GM10266 (cell line): ENCODE results near the gene FAM236B.
"Not testable (repeated sequence)": the region's sequence is repeated elsewhere in the genome, so short reads cannot be mapped to it uniquely, and the experiment has no call there.

Source experiments
- DNase-seq: peaks from one replicate; pipeline ENCODE4 v3.0.0; 2012; ENCODE audit errors: extremely low spot score
- TF ChIP-seq, protein P1 (sequence below): IDR thresholded peaks from 2 replicates; pipeline ENCODE4 v1.5.1; 2012; ENCODE audit warnings: mild to moderate bottlenecking, low read depth; ENCODE audit not compliant: control insufficient read depth, insufficient read depth; ENCODE audit errors: missing control alignments

The FAM236B gene

DNA sequence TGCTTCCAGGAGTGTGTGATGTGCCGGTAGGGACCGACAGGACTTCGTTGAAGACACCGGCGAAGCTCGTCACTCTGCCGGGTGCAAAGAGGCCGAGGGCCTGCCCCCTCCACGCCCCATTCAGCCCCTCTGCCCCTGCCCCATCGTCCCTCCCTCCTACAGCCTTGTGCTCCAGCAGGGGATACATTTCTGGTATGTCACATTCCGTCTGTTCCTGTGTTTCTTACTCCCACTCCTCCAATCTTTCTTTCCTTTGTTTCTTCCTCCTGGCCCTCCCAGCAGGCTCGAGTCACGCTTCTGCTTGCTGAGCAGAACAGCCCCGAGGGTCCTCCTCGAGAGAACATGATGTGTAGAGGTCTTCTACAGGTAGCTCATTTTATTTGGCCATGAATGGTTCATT is at the start of gene FAM236B:
Gene FAM236B, minus strand, starts transcription at position 101 of the 400 bp plus-strand sequence. Its CDS starts 100 bp downstream, at position 1.
- not testable (repeated sequence) for DNase-seq

DNA sequence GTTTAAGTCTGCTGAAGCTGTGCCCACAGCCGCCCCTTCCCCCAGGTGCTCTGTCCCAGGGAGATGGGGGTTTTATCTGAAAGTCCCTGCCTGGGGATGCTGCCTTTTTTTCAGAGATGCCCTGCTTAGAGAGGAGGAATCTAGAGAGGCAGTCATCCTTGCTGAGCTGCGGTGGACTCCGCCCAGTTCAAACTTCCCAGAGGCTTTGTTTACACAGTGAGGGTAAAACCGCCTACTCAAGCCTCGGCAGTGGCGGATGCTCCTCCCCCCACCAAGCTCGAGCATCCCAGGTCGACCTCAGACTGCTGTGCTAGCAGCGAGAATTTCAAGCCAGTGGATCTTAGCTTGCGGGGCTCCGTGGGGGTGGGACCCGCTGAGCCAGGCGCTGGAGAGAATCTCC is 48.2 kb upstream of the FAM236B start:
- DNase-seq = not testable (repeated sequence)

DNA sequence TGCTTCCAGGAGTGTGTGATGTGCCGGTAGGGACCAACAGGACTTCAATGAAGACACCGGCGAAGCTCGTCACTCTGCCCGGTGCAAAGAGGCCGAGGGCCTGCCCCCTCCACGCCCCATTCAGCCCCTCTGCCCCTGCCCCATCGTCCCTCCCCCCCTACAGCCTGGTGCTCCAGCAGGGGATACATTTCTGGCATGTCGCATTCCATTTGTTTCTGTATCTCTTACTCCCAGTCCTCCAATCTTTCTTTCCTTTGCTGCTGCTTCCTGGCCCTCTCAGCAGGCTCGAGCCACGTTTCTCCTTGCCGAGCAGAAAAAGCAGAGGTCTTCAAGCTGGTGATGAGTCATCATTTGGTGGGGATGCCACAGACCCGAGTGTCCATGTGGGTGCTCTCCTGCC is 25.6 kb upstream of the FAM236B start, which contains the start of gene FAM236D:
Gene FAM236D, minus strand, starts transcription at position 101 of the 400 bp plus-strand sequence. Its CDS starts 100 bp downstream, at position 1.
- not testable (repeated sequence) for DNase-seq

DNA sequence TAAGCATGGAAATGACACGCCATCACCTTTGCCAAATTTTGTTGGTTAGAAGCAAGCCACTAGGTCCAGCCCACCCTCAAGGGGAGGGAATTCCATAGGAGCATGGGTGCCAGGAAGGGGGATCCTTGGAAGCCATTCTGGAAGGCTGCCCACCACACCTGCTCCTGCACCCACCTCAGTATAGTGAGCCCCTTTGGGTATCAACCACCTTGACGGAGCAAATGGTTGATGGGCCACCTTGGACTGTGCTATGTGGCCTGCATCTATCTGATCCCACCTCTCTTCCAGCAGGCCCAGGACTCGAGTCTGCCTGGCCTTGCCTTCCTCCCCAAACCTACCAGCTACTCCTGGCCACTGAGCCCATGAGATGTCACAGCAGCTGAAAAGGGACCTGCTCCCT is 7.9 kb upstream of the FAM236B start:
- DNase-seq = not testable (repeated sequence)

DNA sequence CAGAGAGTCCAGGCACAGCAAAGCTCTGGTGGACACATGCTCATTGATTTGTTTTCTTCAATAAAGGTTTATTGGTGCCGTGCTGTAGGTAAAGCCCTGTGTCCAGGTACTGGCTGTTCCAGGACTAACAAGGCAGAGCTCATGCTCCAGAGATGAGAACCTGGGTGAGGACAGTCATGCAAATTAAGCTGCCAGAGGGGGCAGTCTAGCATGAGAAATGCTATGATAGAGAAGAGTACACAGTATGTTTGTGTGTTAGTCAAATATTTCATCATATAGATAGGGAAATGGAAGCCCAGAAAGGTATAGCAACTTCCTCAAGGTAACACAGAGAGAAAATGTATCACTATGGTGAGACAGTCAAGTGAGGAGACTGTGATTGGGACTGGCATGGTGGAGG is 5.7 kb upstream of the FAM236B start:
- not testable (repeated sequence) for DNase-seq

DNA sequence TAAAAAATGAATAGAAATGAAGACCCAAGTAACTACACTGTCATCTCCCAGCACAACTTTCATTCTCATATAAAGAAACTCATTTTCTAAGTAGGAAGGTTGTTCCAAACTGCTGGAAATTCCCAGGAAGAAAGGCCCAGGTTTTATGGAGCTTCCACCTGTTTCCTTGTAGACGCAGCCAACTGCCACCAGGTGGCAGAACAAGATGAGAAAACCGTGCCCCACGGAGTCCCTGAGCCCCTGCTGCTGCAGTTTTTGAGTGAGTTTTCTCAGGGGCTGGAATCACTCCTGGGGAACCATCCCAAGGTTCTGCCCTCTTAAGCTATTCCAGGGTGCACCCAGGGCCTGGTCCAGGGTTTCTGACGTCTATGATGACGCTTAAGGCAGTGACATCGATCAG is 1.5 kb upstream of the FAM236B start:
- DNase-seq = not testable (repeated sequence)

DNA sequence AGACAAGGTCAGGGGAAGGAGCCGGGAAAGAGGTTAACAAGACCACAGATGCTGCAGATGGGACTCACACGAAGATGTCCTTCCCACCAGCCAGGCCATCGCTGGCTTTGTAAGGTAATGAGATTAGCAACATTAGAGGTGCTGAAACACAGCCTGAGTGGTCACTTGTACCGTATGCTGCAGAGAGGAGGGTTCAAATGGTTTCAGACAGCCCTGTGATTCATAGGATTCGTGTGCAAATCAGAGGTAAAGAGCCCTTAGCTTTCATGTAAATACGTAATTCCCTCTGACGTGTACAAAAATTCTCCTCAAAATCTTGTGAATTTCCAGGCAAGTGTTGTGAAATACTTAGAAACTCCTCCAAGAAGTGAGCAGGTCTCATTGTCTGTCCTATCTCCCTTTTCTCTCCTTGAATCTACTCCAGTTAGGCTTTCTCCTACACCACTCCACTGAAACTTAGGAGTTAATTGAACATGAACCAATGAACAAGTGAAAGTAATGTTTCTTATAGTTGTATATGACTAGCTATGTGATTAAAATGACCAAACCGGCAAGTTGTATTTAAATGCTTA is 991 bp upstream of the FAM236B start:
- DNase-seq = not testable (repeated sequence)

DNA sequence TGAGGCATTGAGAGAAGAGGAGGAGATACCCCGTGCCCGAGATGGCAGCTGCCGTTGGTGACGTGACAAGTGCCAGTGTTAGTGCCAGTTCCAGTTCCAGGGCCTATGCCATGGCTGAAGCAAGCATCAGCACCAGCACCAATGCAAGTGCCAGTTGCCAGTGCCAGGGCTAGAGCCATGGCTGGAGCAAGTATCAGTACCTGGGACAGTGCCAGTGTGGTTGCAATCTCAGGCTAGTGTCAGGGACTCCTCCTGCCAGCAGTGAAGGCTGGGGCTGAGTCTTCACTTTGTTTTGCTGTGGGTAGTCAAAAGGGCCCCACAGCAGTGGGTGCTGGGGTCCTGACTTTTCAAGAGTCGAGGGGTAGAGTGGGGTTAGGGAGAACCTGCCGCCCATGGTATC is 4.3 kb downstream of the FAM236B start:
- not testable (repeated sequence) for DNase-seq

DNA sequence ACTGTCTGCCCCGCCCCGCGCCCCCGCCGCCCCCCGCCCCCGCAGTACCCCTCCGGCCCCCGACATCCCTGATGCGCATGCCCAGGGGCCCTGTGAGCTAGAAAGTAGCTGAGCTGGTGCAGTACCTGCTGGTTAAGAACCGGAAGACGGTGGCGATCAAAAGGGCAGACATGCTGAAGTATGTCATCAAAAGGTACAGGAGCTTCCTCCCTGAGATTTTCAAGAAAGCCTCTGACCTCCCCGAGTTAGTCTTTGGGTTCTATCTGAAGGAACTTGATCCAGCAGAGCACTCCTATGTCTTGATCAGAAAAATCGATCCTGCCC is 5.0 kb downstream of the FAM236B start:
- DNase-seq = not testable (repeated sequence)

DNA sequence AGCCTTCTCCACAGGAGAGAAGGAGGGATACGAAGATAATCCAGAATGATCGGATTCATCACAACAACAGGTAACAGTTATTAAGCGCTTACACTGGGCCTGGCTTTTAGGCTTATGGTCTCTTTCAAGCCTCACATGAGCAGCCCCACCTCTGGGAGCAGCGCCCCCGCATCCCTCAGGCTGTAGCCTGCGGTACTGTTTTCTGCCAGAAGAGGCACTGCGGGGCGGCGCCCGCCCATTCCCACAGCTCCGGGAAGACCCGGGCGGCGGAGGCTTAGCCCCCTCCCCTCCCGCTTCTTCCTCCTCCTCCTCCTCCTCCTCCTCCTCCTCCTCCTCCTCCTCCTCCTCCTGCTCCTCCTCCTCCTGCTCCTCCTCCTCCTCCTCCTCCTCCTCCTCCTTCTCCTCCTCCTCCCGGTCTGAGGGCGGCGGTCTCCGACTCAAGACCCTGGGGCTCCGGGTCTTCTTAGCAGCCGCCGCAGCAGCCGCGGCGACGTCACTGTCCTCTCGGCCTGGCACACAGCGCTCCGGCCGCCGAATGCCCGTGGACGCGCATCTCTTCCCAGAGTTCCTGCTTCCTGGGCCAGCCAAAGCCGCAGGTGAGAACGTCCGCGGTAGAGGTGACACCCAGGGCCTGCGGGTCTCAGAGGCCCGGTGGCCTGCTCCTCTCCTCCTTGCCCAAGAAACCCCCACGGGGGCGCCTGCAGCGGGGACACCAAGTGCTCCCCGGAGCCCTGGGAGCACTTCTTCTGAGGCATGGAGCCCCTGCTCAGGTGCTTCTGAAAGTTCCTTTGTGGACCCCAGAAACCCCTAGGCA is 5.6 kb downstream of the FAM236B start, which contains the start of gene DMRTC1B:
Gene DMRTC1B, plus strand, starts transcription at position 238 of the 814 bp plus-strand sequence. CDS start 68,246 bp downstream, outside the sequence.
- not testable (repeated sequence) for DNase-seq

DNA sequence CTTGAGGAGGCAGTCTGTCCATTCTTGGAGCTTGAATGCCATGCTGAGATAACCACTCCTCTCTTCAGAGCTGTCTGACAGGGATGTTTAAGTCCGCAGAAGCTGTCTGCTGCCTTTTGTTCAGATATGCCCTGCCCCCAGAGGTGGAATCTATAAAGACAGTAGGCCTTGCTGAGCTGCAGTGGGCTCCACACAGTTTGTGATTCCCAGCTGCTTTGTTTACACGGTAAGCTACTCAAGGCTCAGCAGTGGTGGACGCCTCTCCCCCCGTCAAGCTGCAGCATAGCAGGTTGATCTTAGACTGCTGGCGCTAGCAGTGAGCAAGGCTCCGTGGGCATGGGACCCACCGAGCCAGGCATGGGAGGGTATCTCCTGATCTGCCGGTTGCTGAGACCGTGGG is 22.0 kb downstream of the FAM236B start:
- not testable (repeated sequence) for DNase-seq

DNA sequence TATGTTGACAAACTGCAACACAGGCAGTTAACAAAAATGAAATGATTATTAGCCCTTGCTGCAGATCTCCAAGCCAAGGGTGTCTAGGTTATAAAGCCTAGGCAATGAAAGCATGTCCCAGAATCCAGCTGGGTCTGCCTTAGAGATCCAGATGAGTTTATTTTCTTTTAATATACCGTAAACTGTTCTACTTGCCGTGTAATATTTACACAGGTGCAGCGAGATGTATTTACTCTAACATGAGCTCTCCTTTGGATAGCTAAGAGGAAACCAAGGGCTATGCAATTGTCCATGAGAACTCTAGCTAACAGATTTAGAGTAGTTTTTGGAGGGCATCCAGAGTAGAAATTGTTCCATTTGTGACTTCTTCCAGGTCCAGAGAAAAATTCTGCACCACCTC is 33.9 kb downstream of the FAM236B start:
- DNase-seq = not testable (repeated sequence)

DNA sequence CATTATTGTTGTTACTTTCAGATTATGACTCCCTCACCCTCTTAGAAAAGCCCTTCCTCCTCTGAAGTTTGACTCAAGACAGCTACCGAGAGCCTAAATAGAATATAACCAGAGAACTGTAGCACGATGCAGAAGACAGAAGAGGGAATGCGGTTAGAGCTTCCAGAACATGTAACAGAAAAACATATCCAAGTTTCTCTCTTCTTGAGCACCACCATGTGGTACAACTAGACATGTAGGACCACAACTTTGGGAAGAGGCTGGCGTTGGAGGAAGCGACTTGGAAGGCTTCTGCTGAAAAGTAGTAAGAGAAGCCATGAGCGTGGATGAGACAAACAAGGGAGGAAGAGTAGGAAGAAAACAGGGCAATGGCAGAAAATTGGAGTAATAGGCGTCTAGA is 36.9 kb downstream of the FAM236B start:
- DNase-seq = not testable (repeated sequence)

DNA sequence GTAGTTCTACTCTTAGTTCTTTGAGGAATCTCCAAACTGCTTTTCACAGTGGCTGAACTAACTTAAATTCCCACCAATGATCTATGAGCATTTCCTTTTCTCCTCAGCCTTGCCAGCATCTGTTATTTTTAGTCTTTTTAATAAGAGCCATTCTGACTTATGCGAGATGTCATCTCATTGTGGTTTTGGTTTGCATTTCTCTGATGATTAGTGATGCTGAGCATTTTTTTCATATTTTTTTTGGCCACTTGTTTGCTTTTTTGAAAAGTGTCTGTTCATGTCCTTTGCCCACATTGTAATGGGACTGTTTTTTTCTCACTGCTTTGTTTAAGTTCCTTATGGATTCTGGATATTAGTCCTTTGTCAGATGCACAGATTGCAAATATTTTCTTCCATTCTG is 46.9 kb downstream of the FAM236B start:
- TF ChIP-seq, protein P1, sequence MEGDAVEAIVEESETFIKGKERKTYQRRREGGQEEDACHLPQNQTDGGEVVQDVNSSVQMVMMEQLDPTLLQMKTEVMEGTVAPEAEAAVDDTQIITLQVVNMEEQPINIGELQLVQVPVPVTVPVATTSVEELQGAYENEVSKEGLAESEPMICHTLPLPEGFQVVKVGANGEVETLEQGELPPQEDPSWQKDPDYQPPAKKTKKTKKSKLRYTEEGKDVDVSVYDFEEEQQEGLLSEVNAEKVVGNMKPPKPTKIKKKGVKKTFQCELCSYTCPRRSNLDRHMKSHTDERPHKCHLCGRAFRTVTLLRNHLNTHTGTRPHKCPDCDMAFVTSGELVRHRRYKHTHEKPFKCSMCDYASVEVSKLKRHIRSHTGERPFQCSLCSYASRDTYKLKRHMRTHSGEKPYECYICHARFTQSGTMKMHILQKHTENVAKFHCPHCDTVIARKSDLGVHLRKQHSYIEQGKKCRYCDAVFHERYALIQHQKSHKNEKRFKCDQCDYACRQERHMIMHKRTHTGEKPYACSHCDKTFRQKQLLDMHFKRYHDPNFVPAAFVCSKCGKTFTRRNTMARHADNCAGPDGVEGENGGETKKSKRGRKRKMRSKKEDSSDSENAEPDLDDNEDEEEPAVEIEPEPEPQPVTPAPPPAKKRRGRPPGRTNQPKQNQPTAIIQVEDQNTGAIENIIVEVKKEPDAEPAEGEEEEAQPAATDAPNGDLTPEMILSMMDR = no peak

DNA sequence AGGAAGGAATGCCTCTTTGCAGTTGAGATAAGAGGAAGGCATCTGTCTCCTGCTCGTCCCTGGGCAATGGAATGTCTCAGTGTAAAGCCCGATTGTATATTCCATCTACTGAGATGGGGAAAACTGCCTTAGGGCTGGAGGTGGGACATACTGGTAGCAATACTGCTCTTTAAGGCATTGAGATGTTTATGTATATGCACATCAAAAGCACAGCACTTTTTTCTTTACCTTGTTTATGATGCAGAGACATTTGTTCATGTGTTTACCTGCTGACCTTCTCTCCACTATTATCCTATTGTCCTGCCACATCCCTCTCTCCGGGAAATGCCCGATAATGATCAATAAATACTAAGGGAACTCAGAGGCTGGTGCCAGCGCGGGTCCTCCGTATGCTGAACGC is 48.8 kb downstream of the FAM236B start:
- DNase-seq = not testable (repeated sequence)

More for the DNA sequence above, 46.9 kb downstream of the FAM236B start:
- DNase-seq = no peak
